ENCODE results near the gene NFKBIE. TPM values are rescaled to one million over a fixed set of nuclear protein-coding genes. Genes with fewer than 3 reads are reported as not detected.
A peak's percentile ranks its signal among the peaks of the same experiment; 100 is the strongest.

NFKBIE gene
- total and polyA plus RNA-seq, 2 of the 13 experiments (the other 11 are each of a cell fraction or from before 2014, with no cell fraction given): 6.7 to 14.5 TPM

- no peak for TF ChIP-seq BRF2 (CRISPR knock-in tag; IDR thresholded peaks at IDR 0.05)
- TF ChIP-seq CENPX (CRISPR knock-in tag; IDR thresholded peaks at IDR 0.05): no peak
- 0 out of 2 replicates have a peak, but pooled peaks have one; percentile 15 for TF ChIP-seq ZMYM3 (CRISPR knock-in tag; IDR thresholded peaks at IDR 0.05)
- peak in 1 of 2 experiments; percentile 68; a peak in 2 of 4 replicates for TF ChIP-seq POLR2A (IDR thresholded peaks at IDR 0.05; ENCODE audit: insufficient read depth in 1 of 2, low read depth in 2 of 2, low read length in 2 of 2)
- TF ChIP-seq ZNF441 (CRISPR knock-in tag; IDR thresholded peaks at IDR 0.05; ENCODE audit: borderline replicate concordance): no peak
- TF ChIP-seq SMARCE1 (IDR thresholded peaks at IDR 0.05; ENCODE audit: borderline replicate concordance): no peak
- TF ChIP-seq ZNF550 (CRISPR knock-in tag; IDR thresholded peaks at IDR 0.05; ENCODE audit: borderline replicate concordance): no peak
- no peak for TF ChIP-seq TP53 (CRISPR knock-in tag; conservative IDR thresholded peaks at IDR 0.05)
- no peak for TF ChIP-seq ZBTB39 (CRISPR knock-in tag; IDR thresholded peaks at IDR 0.05)
- TF ChIP-seq HDAC6 (IDR thresholded peaks at IDR 0.05; ENCODE audit: low read depth, low read length): no peak
- TF ChIP-seq ZNF207 (IDR thresholded peaks at IDR 0.05; ENCODE audit: borderline replicate concordance): no peak
- peak; percentile 74; the same call in 1 of the 2 replicates for TF ChIP-seq ZKSCAN5 (CRISPR knock-in tag; IDR thresholded peaks at IDR 0.05)
- no peak for TF ChIP-seq SMAD3 (CRISPR knock-in tag; IDR thresholded peaks at IDR 0.05)
- no peak for TF ChIP-seq TAF15 (IDR thresholded peaks at IDR 0.05; ENCODE audit: low read depth, low read length, poor library complexity, severe bottlenecking)
- TF ChIP-seq MIXL1 (CRISPR knock-in tag; IDR thresholded peaks at IDR 0.05): peak; percentile 64; the same call in 1 of the 2 replicates
- TF ChIP-seq ZNF781 (CRISPR knock-in tag; IDR thresholded peaks at IDR 0.05; ENCODE audit: borderline replicate concordance, not compliant biosample characterization): peak; percentile 74
- 0 out of 2 replicates have a peak, but pooled peaks have one; percentile 29 for TF ChIP-seq ARID2 (CRISPR knock-in tag; IDR thresholded peaks at IDR 0.05; ENCODE audit: borderline replicate concordance)
- TF ChIP-seq ZNF562 (CRISPR knock-in tag; IDR thresholded peaks at IDR 0.05; ENCODE audit: borderline replicate concordance): no peak
- TF ChIP-seq RORA (CRISPR knock-in tag; IDR thresholded peaks at IDR 0.05): no peak
- no peak for TF ChIP-seq ZNF329 (CRISPR knock-in tag; IDR thresholded peaks at IDR 0.05; ENCODE audit: low read depth)
- TF ChIP-seq NFYC (CRISPR knock-in tag; IDR thresholded peaks at IDR 0.05): no peak
- TF ChIP-seq ZNF292 (CRISPR knock-in tag; IDR thresholded peaks at IDR 0.05; ENCODE audit: borderline replicate concordance, low read depth): no peak
- TF ChIP-seq HOXD1 (CRISPR knock-in tag; IDR thresholded peaks at IDR 0.05): no peak
- no peak for TF ChIP-seq ZNF841 (CRISPR knock-in tag; IDR thresholded peaks at IDR 0.05; ENCODE audit: borderline replicate concordance)
- TF ChIP-seq ZSCAN20 (CRISPR knock-in tag; IDR thresholded peaks at IDR 0.05; ENCODE audit: borderline replicate concordance): no peak
- TF ChIP-seq FOXC1 (CRISPR knock-in tag; IDR thresholded peaks at IDR 0.05; ENCODE audit: borderline replicate concordance): peak; percentile 10; the same call in 1 of the 2 replicates
- no peak; the same call in 1 of the 2 replicates for TF ChIP-seq CBX5 (CRISPR knock-in tag; IDR thresholded peaks at IDR 0.05; ENCODE audit: borderline replicate concordance)
- peak; percentile 47 for TF ChIP-seq IKZF5 (CRISPR knock-in tag; IDR thresholded peaks at IDR 0.05)
These were observed 28.1 kb downstream of the NFKBIE start (continued) for GRCh38 chr6:44237021-44237812.

Measured in HepG2 (cell line).